ENCODE results near the gene DSG1.
"Not testable (repeated sequence)": the region's sequence is repeated elsewhere in the genome, so short reads cannot be mapped to it uniquely, and the experiment has no call there.

Gene DSG1

GRCh38 chr18:31329787-31330438, 12.0 kb downstream of the DSG1 start:
- no peaks in the 10 kb centered on the region for H3K4me1 ChIP-seq (ENCODE audit: low read depth, poor library complexity, severe bottlenecking)
- H3K36me3 ChIP-seq (ENCODE audit: insufficient read depth): no peaks in the 10 kb centered on the region
- no peak overlapping the region for H3K9ac ChIP-seq
- no peak overlapping the region for H3K27ac ChIP-seq
- H3K27me3 ChIP-seq (ENCODE audit: insufficient read depth, low read depth): no peaks in the 10 kb centered on the region
- no peak overlapping the region for H3K4me2 ChIP-seq
- TF ChIP-seq CTCF (conservative IDR thresholded peaks at IDR 0.05; ENCODE audit: low read depth, low read length): no peak
- H2AFZ ChIP-seq (ENCODE audit: low read depth): no peak overlapping the region
- H3K79me2 ChIP-seq (ENCODE audit: insufficient read depth, low read depth): no peaks in the 10 kb centered on the region
- H3K4me3 ChIP-seq (IDR thresholded peaks at IDR 0.05; ENCODE audit: insufficient read depth, low read depth, low read length): no peak overlapping the region
- H4K20me1 ChIP-seq (ENCODE audit: insufficient read depth): no peaks in the 10 kb centered on the region

GRCh38 chr18:31343454-31343853, 25.5 kb downstream of the DSG1 start:
- H3K4me2 ChIP-seq: no peak overlapping the region
- H3K9ac ChIP-seq: no peak overlapping the region
- H3K4me3 ChIP-seq (IDR thresholded peaks at IDR 0.05; ENCODE audit: insufficient read depth, low read depth, low read length): no peak overlapping the region
- no peaks in the 10 kb centered on the region for H3K36me3 ChIP-seq (ENCODE audit: insufficient read depth)
- no peak overlapping the region for H2AFZ ChIP-seq (ENCODE audit: low read depth)
- TF ChIP-seq CTCF (conservative IDR thresholded peaks at IDR 0.05; ENCODE audit: low read depth, low read length): no peak
- H3K27me3 ChIP-seq (ENCODE audit: insufficient read depth, low read depth): no peaks in the 10 kb centered on the region
- no peaks in the 10 kb centered on the region for H3K4me1 ChIP-seq (ENCODE audit: low read depth, poor library complexity, severe bottlenecking)
- no peaks in the 10 kb centered on the region for H3K79me2 ChIP-seq (ENCODE audit: insufficient read depth, low read depth)
- no peaks in the 10 kb centered on the region for H4K20me1 ChIP-seq (ENCODE audit: insufficient read depth)
- H3K27ac ChIP-seq: no peak overlapping the region

DNA sequence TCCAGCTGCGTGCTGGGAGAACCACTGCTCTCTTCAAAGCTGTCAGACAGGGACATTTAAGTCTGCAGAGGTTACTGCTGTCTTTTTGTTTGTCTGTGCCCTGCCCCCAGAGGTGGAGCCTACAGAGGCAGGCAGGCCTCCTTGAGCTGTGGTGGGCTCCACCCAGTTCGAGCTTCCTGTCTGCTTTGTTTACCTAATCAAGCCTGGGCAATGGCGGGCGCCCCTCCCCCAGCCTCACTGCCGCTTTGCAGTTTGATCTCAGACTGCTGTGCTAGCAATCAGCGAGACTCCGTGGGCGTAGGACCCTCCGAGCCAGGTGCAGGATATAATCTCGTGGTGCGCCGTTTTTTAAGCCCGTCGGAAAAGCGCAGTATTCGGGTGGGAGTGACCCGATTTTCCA, 35.4 kb downstream of the DSG1 start:
- not testable (repeated sequence) for H3K36me3 ChIP-seq (ENCODE audit: insufficient read depth); H3K27ac ChIP-seq; H3K4me2 ChIP-seq; H3K27me3 ChIP-seq (ENCODE audit: insufficient read depth, low read depth); H3K4me3 ChIP-seq (IDR thresholded peaks at IDR 0.05; ENCODE audit: insufficient read depth, low read depth, low read length); H3K9ac ChIP-seq; H3K4me1 ChIP-seq (ENCODE audit: low read depth, poor library complexity, severe bottlenecking); H4K20me1 ChIP-seq (ENCODE audit: insufficient read depth); H3K79me2 ChIP-seq (ENCODE audit: insufficient read depth, low read depth); H2AFZ ChIP-seq (ENCODE audit: low read depth)

DNA sequence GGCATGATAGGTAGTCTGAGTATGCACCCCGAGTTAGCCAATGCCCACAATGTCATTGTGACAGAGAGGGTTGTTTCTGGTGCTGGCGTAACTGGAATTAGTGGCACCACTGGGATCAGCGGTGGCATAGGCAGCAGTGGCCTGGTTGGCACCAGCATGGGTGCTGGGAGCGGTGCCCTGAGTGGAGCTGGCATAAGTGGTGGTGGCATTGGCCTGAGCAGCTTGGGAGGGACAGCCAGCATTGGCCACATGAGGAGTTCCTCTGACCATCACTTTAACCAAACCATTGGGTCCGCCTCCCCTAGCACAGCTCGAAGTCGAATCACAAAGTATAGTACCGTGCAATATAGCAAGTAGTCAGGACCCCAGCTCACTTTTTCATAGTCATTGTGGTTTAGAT, 37.0 kb downstream of the DSG1 start:
- Histone ChIP-seq H3K4me1 (ENCODE audit: low read depth, poor library complexity, severe bottlenecking) (no peaks in the 10 kb centered on the region), H3K9ac (no peak overlapping the region), H4K20me1 (ENCODE audit: insufficient read depth) (no peaks in the 10 kb centered on the region), H3K79me2 (ENCODE audit: insufficient read depth, low read depth) (no peaks in the 10 kb centered on the region), H3K4me3 (IDR thresholded peaks at IDR 0.05; ENCODE audit: insufficient read depth, low read depth, low read length) (no peak overlapping the region), H3K4me2 (no peak overlapping the region), H2AFZ (ENCODE audit: low read depth) (no peak overlapping the region), H3K27ac (no peak overlapping the region), H3K36me3 (ENCODE audit: insufficient read depth) (no peaks in the 10 kb centered on the region), H3K27me3 (ENCODE audit: insufficient read depth, low read depth) (no peaks in the 10 kb centered on the region)
- TF ChIP-seq CTCF (conservative IDR thresholded peaks at IDR 0.05; ENCODE audit: low read depth, low read length): no peak

DNA sequence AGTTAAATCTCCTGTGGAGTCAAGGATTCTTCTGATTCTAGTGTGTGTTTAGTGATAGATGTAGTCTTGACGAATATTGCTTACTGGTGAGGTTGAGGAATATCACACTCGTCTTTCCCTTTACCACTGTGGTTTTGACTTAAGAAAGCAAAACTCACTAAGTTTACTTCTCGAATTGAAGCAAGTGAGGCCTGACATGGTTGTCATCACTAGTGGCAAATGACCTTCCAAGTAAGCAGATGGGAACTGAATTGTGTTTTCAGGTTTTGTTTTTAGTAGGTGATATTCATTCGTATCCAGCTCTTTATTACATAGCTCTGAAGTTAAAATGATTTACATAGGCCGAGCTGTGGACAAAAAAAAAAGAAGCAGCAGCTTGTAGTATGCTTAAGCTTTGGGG, 38.1 kb downstream of the DSG1 start:
- Histone ChIP-seq H3K27ac (no peak overlapping the region), H3K36me3 (ENCODE audit: insufficient read depth) (no peaks in the 10 kb centered on the region), H2AFZ (ENCODE audit: low read depth) (no peak overlapping the region), H3K27me3 (ENCODE audit: insufficient read depth, low read depth) (no peaks in the 10 kb centered on the region), H3K4me3 (IDR thresholded peaks at IDR 0.05; ENCODE audit: insufficient read depth, low read depth, low read length) (no peak overlapping the region), H3K9ac (no peak overlapping the region), H3K79me2 (ENCODE audit: insufficient read depth, low read depth) (no peaks in the 10 kb centered on the region), H3K4me2 (no peak overlapping the region), H4K20me1 (ENCODE audit: insufficient read depth) (no peaks in the 10 kb centered on the region), H3K4me1 (ENCODE audit: low read depth, poor library complexity, severe bottlenecking) (no peaks in the 10 kb centered on the region)
- no peak for TF ChIP-seq CTCF (conservative IDR thresholded peaks at IDR 0.05; ENCODE audit: low read depth, low read length)

All from KMS-11 (cell line).